Measurements from ENCODE around the gene DNAJC4.

The DNAJC4 gene

GRCh38 chr11:64230985-64231365, 627 bp downstream of the DNAJC4 start:
- no peak for FAIRE-seq

DNA sequence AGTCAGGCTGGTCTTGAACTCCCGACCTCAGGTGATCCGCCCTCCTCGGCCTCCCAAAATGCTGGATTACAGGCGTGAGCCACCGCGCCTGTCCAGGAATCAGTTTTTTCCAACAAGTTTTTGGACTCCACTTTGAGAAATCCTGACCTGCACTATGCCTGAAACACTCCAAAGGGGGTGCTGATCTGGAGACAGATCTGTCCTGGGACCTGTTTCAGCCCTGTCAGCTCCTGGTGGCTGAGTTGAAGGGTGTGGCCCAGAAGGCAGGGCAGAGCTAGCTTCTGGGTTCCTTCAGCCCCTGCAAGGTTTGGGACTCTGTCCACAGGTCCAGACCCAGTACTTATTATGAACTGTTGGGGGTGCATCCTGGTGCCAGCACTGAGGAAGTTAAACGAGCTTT, 1.2 kb downstream of the DNAJC4 start:
- no peak for FAIRE-seq

GRCh38 chr11:64232182-64232966, 2.0 kb downstream of the DNAJC4 start:
- FAIRE-seq, result no peak

- FAIRE-seq, result no peak
Observed at GRCh38 chr11:64232967-64233315, 2.6 kb downstream of the DNAJC4 start.

DNA sequence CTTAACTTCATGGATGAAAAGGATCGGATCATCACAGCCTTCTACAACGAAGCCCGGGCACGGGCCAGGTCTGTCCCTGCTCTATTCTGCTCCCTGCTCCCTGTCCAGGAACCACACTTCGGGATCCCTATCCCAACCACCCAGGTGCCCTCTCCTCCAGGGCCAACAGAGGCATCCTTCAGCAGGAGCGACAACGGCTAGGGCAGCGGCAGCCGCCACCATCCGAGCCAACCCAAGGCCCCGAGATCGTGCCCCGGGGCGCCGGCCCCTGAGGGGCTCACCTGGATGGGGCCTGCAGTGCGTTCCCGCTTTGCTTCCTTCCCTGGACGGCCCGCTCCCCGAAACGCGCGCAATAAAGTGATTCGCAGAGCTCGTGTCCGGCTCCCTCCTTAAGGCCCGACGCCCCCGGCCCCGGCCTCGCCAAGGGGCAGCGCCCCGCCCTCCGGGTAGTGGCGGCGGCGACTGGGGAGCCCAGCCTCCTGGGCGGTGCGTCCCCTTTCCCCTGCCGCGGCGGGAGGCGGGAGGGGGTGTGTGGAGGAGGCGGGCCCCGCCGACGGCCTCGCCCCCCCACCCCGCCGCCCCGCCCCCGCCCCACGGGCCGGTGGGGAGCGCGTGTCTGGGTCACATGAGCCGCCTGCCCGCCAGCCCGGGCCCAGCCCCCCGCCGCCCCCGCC, 3.7 kb downstream of the DNAJC4 start, which contains the start of gene VEGFB:
Gene VEGFB (plus strand): TSS at position 672 of the 674 bp plus-strand sequence. CDS start 250 bp downstream, outside the sequence.
- no peak for FAIRE-seq

GRCh38 chr11:64234647-64235379, 4.5 kb downstream of the DNAJC4 start:
- no peak for FAIRE-seq

GRCh38 chr11:64235437-64236161, 5.3 kb downstream of the DNAJC4 start:
- no peak for FAIRE-seq

GRCh38 chr11:64237484-64237951, 7.2 kb downstream of the DNAJC4 start:
- FAIRE-seq, result no peak

DNA sequence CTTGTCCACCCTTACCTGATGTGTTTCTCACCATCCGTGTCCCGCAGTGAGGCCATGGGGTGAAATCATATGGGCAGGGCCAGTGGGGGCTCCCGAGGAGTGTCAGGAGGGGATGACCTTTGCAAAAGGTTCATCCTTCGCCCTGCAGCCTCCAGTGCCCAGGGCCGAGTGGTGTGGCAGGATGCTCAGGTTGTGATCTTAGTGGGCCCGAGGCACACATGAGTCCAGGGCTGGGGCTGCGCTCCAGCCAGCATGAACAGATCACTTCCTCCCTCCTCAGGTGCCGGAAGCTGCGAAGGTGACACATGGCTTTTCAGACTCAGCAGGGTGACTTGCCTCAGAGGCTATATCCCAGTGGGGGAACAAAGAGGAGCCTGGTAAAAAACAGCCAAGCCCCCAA, 7.7 kb downstream of the DNAJC4 start:
- no peak for FAIRE-seq

- FAIRE-seq, result no peak
Observed at GRCh38 chr11:64238999-64239398, 8.7 kb downstream of the DNAJC4 start.

- no peak for FAIRE-seq
Observed at GRCh38 chr11:64239662-64240434, 9.5 kb downstream of the DNAJC4 start.

DNA sequence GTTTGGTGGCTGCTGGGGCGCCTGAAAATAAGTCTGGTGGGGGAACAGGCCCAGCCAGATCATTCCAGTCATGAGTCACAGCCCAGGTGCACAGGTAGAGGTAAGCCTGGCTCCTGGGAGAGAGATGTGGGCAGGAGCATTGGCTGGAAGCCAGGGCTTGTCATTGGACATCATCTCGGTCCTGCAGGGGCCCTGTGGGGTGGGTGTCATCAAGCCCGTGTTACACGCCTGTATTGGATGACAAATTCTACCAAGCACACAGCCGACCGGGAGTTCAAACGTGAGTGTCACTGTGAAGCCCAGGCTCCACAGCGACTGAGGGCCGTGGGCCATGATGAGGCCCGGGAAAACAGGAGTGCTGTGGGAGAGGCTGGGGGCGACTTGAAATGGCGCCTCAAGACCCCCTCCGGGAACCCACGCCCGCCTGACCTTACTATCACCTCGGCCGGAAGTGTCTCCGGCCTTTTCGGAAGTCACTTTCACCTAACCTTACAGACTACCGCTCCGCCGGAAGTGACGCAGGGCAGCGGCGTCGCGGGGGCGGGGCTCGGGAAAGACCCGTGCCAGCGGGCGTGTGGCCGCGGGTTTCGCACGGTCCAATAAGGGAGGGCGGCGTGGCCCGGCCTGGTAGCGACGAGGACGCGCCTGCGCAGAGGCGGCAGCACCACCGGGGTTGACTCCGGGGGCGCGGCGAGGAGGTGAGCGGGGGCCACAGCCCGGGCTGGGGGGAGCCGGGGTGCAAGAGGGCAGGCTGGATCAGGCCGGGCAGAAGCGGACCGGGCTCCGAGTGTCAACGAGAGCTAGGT, 10.3 kb downstream of the DNAJC4 start, which contains the start of gene FKBP2:
Gene FKBP2 (plus strand): TSS at position 661 of the 806 bp plus-strand sequence. CDS start 1,293 bp downstream, outside the sequence.
- peak; percentile 46 for FAIRE-seq

GRCh38 chr11:64241241-64241490, 10.8 kb downstream of the DNAJC4 start:
- FAIRE-seq, result no peak

GRCh38 chr11:64241491-64242374, 11.4 kb downstream of the DNAJC4 start:
- FAIRE-seq, result peak; percentile 92

DNA sequence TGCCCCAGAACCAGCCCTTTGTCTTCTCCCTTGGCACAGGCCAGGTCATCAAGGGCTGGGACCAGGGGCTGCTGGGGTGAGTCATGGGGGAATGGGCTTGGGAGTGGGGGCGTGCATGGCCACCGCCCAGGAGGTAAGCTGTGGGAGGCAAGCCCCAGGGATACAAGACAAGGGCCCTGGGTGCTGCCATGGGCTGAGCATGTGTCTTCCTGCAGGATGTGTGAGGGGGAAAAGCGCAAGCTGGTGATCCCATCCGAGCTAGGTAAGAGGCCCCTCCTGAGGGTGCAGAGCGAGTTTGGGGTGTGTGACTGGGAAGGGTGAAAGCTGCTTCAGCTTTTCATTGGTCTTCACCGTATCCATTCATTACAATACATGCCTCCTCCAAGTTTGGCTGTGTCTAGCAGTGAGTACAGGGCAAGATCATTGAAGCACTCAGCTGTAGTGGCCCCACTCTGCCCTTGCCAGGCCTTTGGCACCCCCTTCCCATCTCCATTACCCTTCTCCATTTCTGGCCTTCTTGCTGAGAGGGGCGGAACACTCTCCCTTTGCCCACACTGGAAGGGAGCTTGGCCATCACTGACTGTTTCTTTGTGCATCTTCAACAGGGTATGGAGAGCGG, 13.0 kb downstream of the DNAJC4 start:
- FAIRE-seq, result no peak

DNA sequence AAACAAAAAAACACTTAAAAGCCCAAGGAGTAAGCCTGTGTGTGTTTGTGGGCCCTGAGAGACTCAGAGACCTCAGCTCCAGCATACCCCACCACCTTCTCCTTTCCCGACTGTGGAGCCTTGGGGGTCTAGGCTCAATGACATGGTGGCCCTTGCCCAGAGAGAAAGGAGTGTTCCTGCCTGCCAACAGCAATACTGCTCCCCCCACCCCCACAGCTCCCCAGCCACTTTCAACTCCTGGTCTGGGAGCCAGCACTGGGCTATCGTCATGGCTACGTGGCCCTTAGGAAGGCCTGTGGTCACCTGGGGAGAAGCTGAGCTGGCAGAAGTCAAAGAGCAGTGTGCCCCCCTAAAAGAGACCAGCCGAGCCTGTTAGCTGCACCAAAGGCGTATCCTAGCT, 13.8 kb downstream of the DNAJC4 start:
- FAIRE-seq, result no peak

- no peak for FAIRE-seq
Observed at GRCh38 chr11:64244966-64245365, 14.6 kb downstream of the DNAJC4 start.

DNA sequence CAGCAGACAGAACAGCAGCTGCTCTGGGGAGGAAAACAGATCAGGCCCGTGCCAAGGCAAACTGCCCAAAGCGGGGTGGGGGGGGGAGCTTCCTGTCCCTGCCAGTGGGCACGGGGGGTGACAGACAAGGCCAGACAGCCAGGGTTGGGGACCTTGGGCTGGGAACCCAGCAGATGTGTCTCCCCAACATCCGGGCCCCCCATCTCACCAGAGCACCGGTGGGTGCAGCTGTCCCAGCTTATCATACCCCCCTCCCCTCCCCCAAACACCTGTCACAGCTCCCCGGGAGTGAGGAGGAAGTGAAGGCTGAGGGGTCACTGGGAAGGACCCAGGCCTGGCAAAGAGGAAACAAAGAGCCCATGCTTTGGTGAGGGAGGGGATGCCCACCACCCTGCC, 15.1 kb downstream of the DNAJC4 start:
- no peak for FAIRE-seq

DNA sequence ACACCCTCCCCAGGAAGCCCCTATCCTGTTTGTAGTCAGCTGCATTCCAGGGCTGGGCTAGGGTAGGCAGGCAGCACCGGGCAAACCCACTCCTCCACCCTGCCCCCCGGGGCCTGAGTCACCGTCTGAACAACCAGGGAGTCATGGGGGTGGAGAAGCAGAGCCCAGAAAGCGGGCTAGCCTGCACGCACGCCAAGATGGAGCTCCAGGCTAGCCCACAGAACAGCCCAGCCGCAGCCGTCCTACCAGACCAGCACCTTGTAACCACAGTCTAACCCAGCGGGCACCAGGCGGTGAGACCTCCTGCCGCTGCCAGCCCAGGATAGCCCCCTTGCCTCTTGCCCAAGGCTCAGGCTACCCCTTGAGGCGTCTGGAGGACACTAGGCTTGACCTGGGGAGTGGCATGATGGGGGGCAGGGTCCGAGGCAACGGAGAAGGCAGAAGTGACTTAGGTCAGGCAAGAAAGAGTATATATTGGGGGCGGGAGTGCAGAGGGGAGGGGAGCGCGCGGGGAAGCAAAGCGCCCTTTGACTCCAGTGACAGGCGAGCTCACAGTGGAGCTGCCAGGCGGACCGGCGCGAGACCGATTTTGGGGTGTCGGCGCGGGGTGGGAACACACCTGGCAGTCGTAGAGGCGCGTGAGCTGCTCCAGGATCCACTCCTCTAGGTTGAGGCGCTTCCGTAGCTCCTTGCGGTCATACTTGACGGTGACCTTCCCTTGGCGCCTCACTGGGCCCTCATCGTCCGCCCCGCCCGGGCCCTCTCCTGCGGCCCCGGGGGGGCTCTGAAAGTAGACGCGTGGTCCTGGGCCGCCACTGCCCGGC, 15.7 kb downstream of the DNAJC4 start:
- FAIRE-seq, result no peak
